ENCODE data around the gene KAT2B.

- TF ChIP-seq, protein P1, sequence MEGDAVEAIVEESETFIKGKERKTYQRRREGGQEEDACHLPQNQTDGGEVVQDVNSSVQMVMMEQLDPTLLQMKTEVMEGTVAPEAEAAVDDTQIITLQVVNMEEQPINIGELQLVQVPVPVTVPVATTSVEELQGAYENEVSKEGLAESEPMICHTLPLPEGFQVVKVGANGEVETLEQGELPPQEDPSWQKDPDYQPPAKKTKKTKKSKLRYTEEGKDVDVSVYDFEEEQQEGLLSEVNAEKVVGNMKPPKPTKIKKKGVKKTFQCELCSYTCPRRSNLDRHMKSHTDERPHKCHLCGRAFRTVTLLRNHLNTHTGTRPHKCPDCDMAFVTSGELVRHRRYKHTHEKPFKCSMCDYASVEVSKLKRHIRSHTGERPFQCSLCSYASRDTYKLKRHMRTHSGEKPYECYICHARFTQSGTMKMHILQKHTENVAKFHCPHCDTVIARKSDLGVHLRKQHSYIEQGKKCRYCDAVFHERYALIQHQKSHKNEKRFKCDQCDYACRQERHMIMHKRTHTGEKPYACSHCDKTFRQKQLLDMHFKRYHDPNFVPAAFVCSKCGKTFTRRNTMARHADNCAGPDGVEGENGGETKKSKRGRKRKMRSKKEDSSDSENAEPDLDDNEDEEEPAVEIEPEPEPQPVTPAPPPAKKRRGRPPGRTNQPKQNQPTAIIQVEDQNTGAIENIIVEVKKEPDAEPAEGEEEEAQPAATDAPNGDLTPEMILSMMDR (conservative IDR thresholded peaks at IDR 0.05; ENCODE audit: low read depth, low read length): no peak
- TF ChIP-seq EZH2 (IDR thresholded peaks at IDR 0.05; ENCODE audit: borderline replicate concordance, low read depth, low read length, poor library complexity, severe bottlenecking): no peak
These were observed 82.9 kb downstream of the KAT2B start for GRCh38 chr3:20123131-20123652.
